COR-L47 (cell line): ENCODE data around the gene RDH13.
A peak's percentile ranks its signal among the peaks of the same experiment; 100 is the strongest.
"Not testable (repeated sequence)": the region's sequence is repeated elsewhere in the genome, so short reads cannot be mapped to it uniquely, and the experiment has no call there.

Experiments
- DNase-seq: peaks from one replicate; lab custom pipeline; 2025; lab: John Stamatoyannopoulos, UW

RDH13 gene, protein sequence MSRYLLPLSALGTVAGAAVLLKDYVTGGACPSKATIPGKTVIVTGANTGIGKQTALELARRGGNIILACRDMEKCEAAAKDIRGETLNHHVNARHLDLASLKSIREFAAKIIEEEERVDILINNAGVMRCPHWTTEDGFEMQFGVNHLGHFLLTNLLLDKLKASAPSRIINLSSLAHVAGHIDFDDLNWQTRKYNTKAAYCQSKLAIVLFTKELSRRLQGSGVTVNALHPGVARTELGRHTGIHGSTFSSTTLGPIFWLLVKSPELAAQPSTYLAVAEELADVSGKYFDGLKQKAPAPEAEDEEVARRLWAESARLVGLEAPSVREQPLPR

DNA sequence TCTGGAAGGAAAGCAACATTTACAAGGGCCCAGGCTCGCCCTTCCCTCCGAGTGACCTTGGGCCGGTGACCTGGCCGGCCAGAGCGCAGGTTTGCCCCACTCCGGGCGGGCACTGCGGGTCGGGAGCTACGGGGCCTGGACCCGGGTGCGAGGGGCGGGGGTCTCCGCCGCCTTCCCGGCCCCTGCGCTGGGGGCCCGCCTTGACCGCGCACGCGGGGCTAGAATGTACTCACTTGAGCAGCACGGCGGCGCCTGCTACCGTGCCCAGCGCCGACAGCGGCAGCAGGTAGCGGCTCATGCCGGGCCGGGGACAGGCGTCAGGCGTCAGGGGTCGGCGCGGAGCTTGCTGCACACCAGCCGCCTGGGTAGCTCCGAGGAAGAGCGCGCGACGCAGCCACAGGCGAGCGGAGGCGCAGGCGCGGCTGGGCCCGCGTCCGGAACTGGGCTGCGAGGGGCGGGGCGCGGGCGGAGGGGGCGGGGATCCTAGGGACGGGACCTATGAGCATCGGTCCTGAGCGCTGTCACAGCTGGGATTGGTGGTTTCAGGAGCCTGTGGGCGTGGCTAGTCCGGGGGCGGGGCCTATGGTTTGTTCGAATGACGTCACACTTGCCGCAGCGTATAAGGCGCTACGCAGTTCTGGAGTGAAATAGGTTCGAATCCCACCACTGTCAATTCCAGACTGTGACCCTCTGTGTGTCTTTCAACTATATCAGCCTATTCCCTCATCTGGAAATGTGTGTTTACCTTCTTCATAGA is at the start of gene RDH13:
RDH13 (minus strand) TSS at position 414 of the 757 bp plus-strand sequence; CDS start at position 298, 116 bp downstream.
- peak; percentile 88 for DNase-seq

DNA sequence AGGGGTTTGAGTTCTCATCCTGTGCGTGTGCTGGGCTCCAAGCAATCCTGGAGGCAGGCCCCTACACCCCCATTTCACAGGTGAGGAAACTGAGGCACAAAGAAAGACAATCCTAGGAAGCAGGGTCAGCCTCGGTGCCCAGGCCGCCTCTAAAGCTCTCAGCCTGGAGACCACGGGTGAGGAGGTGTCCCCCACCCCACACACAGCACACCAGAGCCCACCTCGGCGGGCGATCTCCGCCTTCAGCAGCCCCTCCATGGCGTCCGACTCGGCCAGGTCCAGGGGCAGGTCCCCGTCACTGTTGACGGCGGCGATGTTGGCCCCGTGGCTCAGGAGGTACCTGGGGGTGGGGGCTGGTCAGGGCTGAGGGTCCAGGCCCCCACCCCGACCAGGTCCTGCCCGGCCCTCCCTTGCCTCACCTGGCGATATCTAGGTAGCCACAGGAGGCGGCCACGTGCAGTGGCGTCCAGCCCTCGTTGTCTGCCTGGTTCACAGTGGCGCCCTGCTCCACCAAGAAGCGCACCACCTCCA is 49.4 kb upstream of the RDH13 start:
- DNase-seq: no peak

GRCh38 chr19:55111238-55111831 is 48.4 kb upstream of the RDH13 start:
- no peak for DNase-seq

DNA sequence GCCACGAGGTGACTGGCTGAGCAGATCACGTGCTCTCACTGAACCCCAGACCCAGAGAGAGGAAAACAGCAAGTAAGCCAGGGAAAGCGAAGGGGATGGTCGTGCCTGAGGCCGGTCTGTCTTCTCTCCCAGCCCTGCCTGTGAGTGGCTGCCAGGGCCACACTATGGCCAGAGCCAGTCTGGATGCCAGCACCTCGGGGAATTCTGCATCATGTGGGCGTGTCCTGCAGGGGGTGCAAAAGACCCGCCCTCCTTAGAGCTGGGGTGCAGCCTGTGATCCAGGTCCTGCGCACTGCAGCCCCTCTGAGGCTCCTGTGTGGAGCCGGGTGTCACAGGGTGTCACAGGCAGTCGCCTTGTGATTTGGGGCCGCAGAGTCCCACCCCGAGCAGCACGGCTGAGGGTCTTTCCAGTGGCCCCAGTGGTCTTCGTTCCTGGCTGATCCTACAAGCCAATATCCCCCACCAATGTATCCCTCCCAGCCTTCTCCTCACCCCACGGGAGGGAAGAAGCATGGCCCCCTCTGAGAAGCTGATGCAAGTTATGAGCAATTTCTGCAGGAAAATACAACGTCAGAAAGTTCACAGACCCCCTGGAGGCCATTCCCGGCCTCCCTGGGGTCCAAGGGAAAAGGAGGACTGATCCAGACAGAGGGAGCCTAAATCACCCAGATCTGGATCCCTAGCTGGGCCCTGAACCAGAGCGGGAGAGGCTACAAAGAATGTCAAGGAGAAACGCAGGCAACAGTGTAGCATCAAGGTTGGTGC is 46.8 kb upstream of the RDH13 start:
- no peak for DNase-seq

DNA sequence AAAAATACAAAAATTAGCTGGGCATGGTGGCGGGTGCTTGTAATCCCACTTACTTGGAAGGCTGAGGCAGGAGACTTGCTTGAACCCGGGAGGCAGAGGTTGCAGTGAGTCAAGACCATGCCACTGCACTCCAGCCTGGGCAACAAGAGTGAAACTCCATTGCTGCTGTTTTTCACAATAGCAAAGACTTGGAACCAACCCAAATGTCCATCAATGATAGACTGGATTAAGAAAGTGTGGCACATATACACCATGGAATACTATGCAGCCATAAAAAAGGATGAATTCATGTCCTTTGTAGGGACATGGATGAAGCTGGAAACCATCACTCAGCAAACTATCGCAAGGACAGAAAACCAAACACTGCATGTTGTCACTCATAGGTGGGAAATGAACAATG is 44.3 kb upstream of the RDH13 start:
- DNase-seq: not testable (repeated sequence)

DNA sequence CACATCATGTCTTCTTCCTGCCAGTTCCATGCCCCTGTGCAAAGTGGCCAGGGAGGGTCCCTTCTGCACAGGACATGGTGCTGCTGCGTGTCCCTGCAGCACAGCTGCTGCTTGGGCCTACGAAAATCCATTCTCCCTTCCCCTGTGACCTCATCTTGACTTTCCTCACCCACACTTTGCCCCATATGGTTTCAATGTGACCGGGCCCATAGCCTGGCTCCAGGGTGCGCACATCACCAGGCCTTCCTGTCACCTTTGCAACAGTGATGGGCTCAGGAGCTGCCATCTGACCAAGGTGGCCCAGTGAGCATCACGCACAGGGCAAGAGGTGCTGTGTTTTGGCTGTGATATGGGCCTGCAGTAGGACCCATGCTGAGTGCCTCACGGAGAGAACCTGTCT is 43.6 kb upstream of the RDH13 start:
- DNase-seq: no peak

GRCh38 chr19:55105237-55105636 is 42.3 kb upstream of the RDH13 start:
- no peak for DNase-seq

GRCh38 chr19:55103190-55103589 is 40.2 kb upstream of the RDH13 start:
- DNase-seq: no peak

- DNase-seq: no peak
These were observed 38.3 kb upstream of the RDH13 start for GRCh38 chr19:55101261-55101660.

GRCh38 chr19:55099557-55100506 is 36.9 kb upstream of the RDH13 start:
- DNase-seq: no peak

GRCh38 chr19:55098716-55099556 is 36.0 kb upstream of the RDH13 start:
- no peak for DNase-seq

DNA sequence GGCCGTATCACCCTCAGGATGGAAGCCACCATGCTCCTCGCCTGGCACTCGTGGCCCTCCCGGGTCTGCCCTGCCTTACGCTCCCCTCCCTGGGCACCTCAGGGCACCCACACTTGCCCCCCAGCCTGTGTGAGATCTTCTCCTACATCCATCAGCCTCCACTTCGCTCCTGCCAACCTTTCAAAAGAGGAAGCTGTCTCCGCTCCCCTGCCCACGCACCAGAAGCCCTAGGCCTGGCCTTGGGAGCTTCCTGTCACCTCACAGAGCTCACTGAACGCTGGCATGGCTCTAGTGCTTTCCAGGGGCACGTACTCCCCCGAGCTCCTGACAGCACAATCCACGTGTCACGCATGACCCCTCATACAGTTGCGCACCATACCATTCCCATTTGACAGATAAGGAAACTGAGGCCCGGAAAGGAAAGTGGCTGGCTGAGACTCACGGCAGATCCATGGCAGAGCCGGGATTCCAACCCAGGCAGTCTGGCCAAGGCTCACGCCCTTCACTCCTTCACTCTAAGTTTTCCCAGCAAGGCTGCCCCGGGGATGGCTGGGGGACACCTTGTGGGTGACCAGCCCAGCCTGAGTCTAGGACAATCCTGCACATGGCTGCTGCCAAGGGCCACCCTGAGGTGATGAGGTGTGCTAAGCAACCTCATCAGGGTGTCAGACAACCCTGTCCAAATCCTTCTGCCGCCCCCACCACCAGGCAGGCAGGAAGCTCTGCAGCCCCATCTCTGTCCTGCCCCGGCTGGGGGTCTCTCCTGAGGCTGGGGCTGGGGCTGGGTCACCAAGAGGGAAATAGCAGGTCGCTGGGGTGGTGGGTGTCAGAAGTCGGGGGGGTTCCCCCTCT is 35.1 kb upstream of the RDH13 start:
- no peak for DNase-seq

DNA sequence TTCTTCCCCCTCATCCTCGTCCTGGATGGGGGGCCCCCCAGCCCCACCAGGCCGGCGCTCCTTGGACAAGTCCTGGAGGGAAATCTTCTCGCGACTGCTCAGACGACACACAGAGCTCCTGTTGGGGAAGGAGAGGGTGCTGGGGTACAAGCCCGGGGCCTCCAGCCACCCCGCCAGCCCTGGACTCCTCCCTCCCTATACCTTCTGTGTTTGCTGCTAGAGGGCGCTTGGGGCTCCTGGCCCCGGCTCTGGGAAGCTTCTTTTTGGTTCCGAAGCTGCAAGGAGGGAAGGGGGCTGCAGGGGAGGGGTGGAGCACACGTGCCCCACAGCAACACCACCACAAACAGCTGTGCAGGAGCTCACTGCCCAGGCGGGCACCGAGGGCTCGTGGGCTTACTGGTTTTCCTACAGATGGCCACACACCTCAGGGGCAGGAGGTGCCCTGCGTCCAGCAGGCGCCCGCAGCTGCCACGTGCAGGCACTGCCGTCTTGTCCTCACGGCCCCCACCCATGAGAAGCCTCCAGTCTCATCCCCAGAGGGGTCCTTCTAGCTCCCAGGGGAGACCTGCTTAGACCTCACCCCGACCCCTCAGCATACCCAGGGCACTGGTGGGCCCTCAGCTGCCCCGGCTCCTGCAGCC is 33.2 kb upstream of the RDH13 start:
- DNase-seq: no peak

- no peak for DNase-seq
These were observed 32.5 kb upstream of the RDH13 start for GRCh38 chr19:55095260-55096060.

DNA sequence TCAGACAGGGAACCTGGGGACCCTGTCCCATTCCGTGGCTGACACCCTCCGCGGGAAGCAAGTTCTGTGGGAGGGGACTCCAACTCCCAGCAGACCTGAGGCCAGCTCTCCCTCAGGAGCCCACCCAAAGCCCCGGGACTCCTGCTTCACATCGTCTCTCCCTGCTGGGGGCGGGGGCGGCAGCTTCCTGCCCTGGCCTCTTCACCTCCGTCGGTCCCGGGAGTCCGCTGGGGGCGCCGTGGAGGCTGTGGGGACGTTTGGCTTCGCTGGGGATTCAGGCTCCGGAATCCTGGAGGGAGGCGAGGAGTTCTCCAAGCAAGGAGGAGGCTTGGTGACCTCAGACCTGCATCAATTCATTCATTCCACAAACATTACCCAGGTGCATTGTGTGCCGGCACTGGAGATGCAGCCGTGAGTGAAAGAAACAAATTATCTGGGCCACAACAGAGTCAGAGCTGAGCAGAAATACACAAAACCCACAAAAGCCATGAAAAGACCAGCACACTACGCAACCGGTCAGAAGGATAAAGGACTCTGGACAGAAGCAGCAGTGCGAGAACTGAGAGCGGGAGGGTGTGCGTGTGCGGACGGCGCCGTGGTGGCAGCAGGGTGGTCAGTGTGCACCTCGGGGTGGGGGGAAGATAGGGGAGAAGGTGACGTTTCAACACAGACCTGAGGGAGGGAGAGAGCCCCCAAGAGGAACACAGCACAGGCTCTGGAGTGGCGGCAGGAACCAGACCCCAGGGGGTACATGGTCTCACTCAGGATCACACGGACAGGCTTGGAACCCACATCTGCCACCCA is 31.7 kb upstream of the RDH13 start:
- DNase-seq: no peak

- no peak for DNase-seq
These were observed 29.7 kb upstream of the RDH13 start for GRCh38 chr19:55092423-55093318.
